HCT116 (cell line): ENCODE measurements around the gene RHOXF2. TPM values are rescaled to one million over a fixed set of nuclear protein-coding genes. Genes with fewer than 3 reads are reported as not detected.
"Not testable (repeated sequence)": the region's sequence is repeated elsewhere in the genome, so short reads cannot be mapped to it uniquely, and the experiment has no call there.

ENCODE experiments used
- ATAC-seq: fragments of 200-7000 bp; cut with Tn5 transposase; 2 replicates; pipeline ENCODE4 v1.9.1; 2020; ENCODE audit warnings: mild to moderate bottlenecking, moderate library complexity
- BruUV-seq: library from RNA; stranded (reverse); fragments of 400-500 nt; replicated peaks from 2 replicates; lab custom pipeline; 2021; lab: Mats Ljungman, UMichigan
- CTCF ChIA-PET: fragments of 300-600 bp; sonication (Branson Sonifier 250); formaldehyde crosslinking; loops from one replicate; lab custom pipeline; 2021; ENCODE audit warnings: antibody characterized with exemption; lab: Charles Lee
- POLR2A ChIA-PET: fragments of 300-600, 350-600 bp; sonication (Branson Sonifier 250); formaldehyde crosslinking; loops from one replicate; lab custom pipeline; 2021; ENCODE audit warnings: antibody characterized with exemption; lab: Charles Lee
- RAD21 ChIA-PET, 2 experiments: fragments of 300-600 bp; sonication (Branson Sonifier 250); formaldehyde crosslinking; loops; one replicate each; lab custom pipeline; 2023; ENCODE audit warnings: low total read pairs in 2 of 2; ENCODE audit not compliant: uncharacterized antibody in 2 of 2, unreplicated experiment in 2 of 2, low non-redundant PET in 1 of 2; lab: Charles Lee
- DNase-seq: peaks from one replicate; pipeline ENCODE4 v3.0.0-alpha.2; 2010; ENCODE audit warnings: low read depth, low spot score
- H2AFZ ChIP-seq: fragments of 200-600 bp; shearing (Covaris generic), sonication (generic); 2 replicates; pipeline ENCODE4 v1.6.1; 2017; ENCODE audit warnings: low read depth, mixed run types, mixed read lengths, antibody characterized with exemption, low read length; ENCODE audit not compliant: poor library complexity, severe bottlenecking
- H3K27ac ChIP-seq: 2 replicates; pipeline ENCODE4 v1.5.1; 2012; ENCODE audit warnings: low read depth, low read length
- H3K27me3 ChIP-seq: fragments of 200-600 bp; sonication (generic); 2 replicates; pipeline ENCODE4 v1.6.1; 2016; ENCODE audit warnings: mixed run types, low read length, mixed read lengths; ENCODE audit not compliant: insufficient read depth
- H3K36me3 ChIP-seq, 2 experiments: fragments of 200-500 bp in 1 of 2; fragments of 200-600 bp in 1 of 2; sonication (Bioruptor generic) in 1 of 2; sonication (generic) in 1 of 2; 2 replicates each; pipeline versions ENCODE4 v1.5.1 to v1.6.1; 2014 to 2016; ENCODE audit warnings: low read length in 2 of 2, inconsistent platforms in 1 of 2, mixed read lengths in 1 of 2, mixed run types in 1 of 2; ENCODE audit not compliant: insufficient read depth in 2 of 2, control insufficient read depth in 1 of 2
- H3K4me1 ChIP-seq, 2 experiments: fragments of 200-600 bp in 1 of 2; sonication (generic) in 1 of 2; 2 replicates each; pipeline versions ENCODE4 v1.5.1 to v1.6.1; 2012 to 2017; ENCODE audit warnings: low read length in 2 of 2, inconsistent platforms in 1 of 2, mild to moderate bottlenecking in 1 of 2, mixed read lengths in 1 of 2, mixed run types in 1 of 2, moderate library complexity in 1 of 2; ENCODE audit not compliant: insufficient read depth in 2 of 2, control insufficient read depth in 1 of 2
- H3K4me2 ChIP-seq: fragments of 200-600 bp; sonication (generic); 2 replicates; pipeline ENCODE4 v1.6.1; 2017; ENCODE audit warnings: mixed run types, low read length, mixed read lengths
- H3K4me3 ChIP-seq, 2 experiments: fragments of 200-600 bp in 1 of 2; sonication (generic) in 1 of 2; replicated peaks in 1 of 2; 2 replicates each; pipeline ENCODE4 v1.5.1; 2011 to 2016; ENCODE audit warnings: low read length in 2 of 2, control low read depth in 1 of 2, low read depth in 1 of 2, mild to moderate bottlenecking in 1 of 2, mixed read lengths in 1 of 2, mixed run types in 1 of 2
- H3K79me2 ChIP-seq: fragments of 200-600 bp; sonication (generic); 2 replicates; pipeline ENCODE4 v1.6.1; 2017; ENCODE audit warnings: mild to moderate bottlenecking, mixed run types, low read length, moderate library complexity, mixed read lengths; ENCODE audit not compliant: insufficient read depth
- H3K9ac ChIP-seq: fragments of 200-600 bp; sonication (generic); 2 replicates; pipeline ENCODE4 v1.6.1; 2016; ENCODE audit warnings: low read length, mixed read lengths
- H3K9me2 ChIP-seq: fragments of 200-600 bp; sonication (generic), shearing (Covaris generic); 2 replicates; pipeline ENCODE4 v1.6.1; 2017; ENCODE audit warnings: mixed run types, mild to moderate bottlenecking, moderate library complexity; ENCODE audit not compliant: insufficient read depth
- H3K9me3 ChIP-seq, 2 experiments: fragments of 200-500 bp in 1 of 2; fragments of 200-600 bp in 1 of 2; sonication (Bioruptor generic) in 1 of 2; sonication (generic) in 1 of 2; 2 replicates each; pipeline ENCODE4 v1.6.1; 2014 to 2017; ENCODE audit warnings: low read length in 2 of 2, mixed read lengths in 2 of 2, inconsistent platforms in 1 of 2, low read depth in 1 of 2, mild to moderate bottlenecking in 1 of 2, mixed run types in 1 of 2, moderate library complexity in 1 of 2; ENCODE audit not compliant: control insufficient read depth in 1 of 2, insufficient read depth in 1 of 2
- H4K20me1 ChIP-seq: fragments of 200-600 bp; sonication (generic), shearing (Covaris generic); 2 replicates; pipeline ENCODE4 v1.6.1; 2017; ENCODE audit warnings: mixed run types, mild to moderate bottlenecking, moderate library complexity; ENCODE audit not compliant: insufficient read depth
- intact Hi-C: fragments of 100-400 bp; cut with micrococcal nuclease; formaldehyde crosslinking; loops from 2 replicates; pipeline ENCODE4 v1.10.0; 2022
- total RNA-seq: library from RNA; stranded (reverse); gene quantifications from one replicate; pipeline ENCODE4 v1.2.1, GENCODE V29; 2021; ENCODE audit not compliant: unreplicated experiment

RHOXF2 gene
- total RNA-seq, 1 experiment from 2014 or later = 0.12 TPM

DNA sequence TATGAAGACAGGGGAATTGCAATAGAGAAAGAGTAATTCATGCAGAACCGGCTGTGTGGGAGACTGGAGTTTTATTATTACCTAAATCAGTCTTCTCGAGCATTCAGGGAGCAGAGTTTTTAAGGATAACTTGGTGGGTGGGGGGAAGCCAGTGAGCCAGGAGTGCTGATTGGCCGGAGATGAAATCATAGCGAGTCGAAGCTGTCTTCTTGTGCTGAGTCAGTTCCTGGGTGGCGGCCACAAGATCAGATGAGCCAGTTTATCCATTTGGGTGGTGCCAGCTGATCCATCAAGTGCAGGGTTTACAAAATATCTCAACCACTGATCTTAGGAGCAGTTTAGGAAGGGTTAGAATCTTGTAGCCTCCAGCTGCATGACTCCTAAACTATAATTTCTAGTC lies 34.8 kb downstream of the RHOXF2 start:
- H3K9me3 ChIP-seq, H3K4me3 ChIP-seq, CTCF ChIA-PET, intact Hi-C loops, DNase-seq, H3K27me3 ChIP-seq, H3K4me1 ChIP-seq, POLR2A ChIA-PET, ATAC-seq, H3K27ac ChIP-seq, H4K20me1 ChIP-seq, H3K9ac ChIP-seq, H3K9me2 ChIP-seq, H3K79me2 ChIP-seq, H3K36me3 ChIP-seq, H2AFZ ChIP-seq, RAD21 ChIA-PET, H3K4me2 ChIP-seq, BruUV-seq: not testable (repeated sequence)

DNA sequence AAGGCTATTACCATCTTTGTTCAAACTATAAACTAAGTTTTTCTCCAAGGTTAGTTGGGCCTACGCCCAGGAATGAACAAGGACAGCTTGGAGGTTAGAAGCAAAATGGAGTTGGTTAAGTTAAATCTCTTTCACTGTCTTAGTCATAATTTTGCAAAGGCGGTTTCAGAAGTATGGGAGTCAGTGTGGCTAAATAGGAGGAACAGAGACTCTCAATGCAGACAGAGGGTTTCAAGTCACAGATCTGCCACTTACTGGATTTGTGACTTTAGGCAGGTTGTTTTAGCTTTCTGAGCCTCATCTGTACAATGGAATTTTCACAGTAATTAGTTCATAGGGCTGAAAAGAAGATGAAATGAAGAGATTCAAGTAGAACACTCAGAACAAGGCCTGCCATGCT lies 35.3 kb downstream of the RHOXF2 start:
- BruUV-seq, H3K4me2 ChIP-seq, H3K4me3 ChIP-seq, H3K9me3 ChIP-seq, intact Hi-C loops, H4K20me1 ChIP-seq, H3K27ac ChIP-seq, DNase-seq, RAD21 ChIA-PET, H3K36me3 ChIP-seq, ATAC-seq, POLR2A ChIA-PET, H2AFZ ChIP-seq, H3K4me1 ChIP-seq, CTCF ChIA-PET, H3K9ac ChIP-seq, H3K27me3 ChIP-seq, H3K79me2 ChIP-seq, H3K9me2 ChIP-seq: not testable (repeated sequence)

DNA sequence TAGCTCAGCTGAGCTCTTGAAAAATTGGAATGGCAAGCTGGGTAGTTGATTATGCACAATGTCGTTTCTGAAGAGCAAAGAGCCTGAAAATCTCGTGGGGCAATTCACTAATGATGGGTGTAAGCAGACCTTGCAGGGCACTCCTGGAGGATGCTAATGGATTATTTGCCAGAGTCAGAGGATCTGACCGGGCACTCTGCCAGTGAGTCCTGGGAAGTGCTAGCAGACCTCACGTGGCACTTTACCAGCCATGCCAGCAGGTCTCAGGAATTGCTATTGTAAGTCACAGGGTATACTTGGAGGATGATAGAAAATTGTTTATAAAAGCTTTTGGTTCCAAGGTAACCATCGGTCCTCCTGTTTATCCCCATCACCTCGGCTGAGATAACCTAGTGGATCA lies 37.4 kb downstream of the RHOXF2 start:
- H3K9me2 ChIP-seq, H3K4me3 ChIP-seq, H3K9me3 ChIP-seq, H3K9ac ChIP-seq, DNase-seq, H3K79me2 ChIP-seq, ATAC-seq, intact Hi-C loops, BruUV-seq, RAD21 ChIA-PET, H3K27ac ChIP-seq, H3K27me3 ChIP-seq, H3K4me1 ChIP-seq, H2AFZ ChIP-seq, H3K4me2 ChIP-seq, CTCF ChIA-PET, POLR2A ChIA-PET, H4K20me1 ChIP-seq, H3K36me3 ChIP-seq: not testable (repeated sequence)

DNA sequence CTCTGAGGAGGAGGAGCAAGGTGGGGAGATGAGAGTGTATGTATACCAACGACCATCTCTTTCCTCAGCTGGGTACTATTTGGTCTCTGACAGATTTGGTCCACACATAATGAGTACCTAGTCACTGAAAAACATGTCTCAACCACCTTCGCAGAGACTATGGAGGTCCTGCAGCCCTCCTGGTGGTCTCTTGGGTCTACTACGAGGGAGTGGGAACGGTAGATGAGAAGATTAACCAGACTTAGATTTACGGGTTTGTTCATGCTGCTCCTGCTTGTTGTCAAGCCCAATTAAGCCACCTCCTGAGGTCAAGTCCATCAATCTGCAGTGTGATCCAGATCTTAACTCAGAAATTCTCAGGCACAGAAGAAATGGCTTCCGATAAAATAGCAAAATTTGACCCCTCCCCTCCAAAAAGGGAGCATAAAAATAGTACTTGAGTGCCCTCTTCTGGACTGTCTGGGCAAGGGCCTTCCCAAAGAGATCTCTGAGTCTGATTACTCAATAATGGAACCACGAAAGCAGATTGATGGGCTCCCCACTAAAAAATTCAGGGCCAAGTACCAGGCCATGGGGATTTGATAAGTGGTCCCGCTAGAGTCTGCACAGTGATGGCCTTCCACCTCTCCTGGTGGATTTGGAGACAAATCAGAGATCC lies 38.3 kb downstream of the RHOXF2 start:
- CTCF ChIA-PET, DNase-seq, H3K27me3 ChIP-seq, BruUV-seq, H4K20me1 ChIP-seq, H3K36me3 ChIP-seq, H3K79me2 ChIP-seq, intact Hi-C loops, H3K9ac ChIP-seq, H3K9me3 ChIP-seq, RAD21 ChIA-PET, H3K4me1 ChIP-seq, POLR2A ChIA-PET, H3K27ac ChIP-seq, H3K4me3 ChIP-seq, H3K9me2 ChIP-seq, H3K4me2 ChIP-seq, H2AFZ ChIP-seq: not testable (repeated sequence)
- peak; percentile 70 for ATAC-seq
